GM18868 (cell line): ENCODE data around the gene NOX3.
A peak's percentile ranks its signal among the peaks of the same experiment; 100 is the strongest.
"Not testable (repeated sequence)": the region's sequence is repeated elsewhere in the genome, so short reads cannot be mapped to it uniquely, and the experiment has no call there.

Experiments used
- ATAC-seq: cut with Tn5 transposase; IDR thresholded peaks from one replicate; pipeline ENCODE4 v1.9.1; 2021; ENCODE audit warnings: mild to moderate bottlenecking, moderate library complexity; ENCODE audit not compliant: unreplicated experiment

NOX3 gene

DNA sequence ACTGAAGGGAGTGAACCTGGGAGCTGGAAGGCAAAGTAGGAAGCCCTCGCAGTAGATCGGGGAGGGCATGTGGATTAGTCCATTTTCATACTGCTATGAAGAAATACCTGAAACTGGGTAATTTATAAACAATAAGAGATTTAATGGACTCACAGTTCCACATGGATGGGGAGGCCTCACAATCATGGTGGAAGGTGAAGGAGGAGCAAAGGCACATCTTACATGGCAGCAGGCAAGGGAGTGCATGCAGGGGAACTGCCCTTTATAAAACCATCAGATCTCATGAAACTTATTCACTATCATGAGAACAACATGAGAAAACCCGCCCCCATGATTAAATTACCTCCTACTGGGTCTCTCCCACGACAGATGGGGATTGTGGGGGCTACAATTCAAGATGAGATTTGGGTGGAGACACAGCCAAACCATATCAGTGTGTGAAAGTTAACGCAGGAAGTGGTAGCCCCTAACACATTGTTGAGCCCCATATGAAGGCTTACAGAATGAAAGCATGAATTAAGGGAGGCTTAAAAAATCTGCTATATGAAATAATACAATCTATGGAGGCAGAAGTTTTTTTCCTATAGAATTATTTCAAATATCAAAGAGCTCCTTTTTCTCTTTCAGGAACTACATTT lies 15.5 kb upstream of the NOX3 start:
- ATAC-seq: not testable (repeated sequence)

DNA sequence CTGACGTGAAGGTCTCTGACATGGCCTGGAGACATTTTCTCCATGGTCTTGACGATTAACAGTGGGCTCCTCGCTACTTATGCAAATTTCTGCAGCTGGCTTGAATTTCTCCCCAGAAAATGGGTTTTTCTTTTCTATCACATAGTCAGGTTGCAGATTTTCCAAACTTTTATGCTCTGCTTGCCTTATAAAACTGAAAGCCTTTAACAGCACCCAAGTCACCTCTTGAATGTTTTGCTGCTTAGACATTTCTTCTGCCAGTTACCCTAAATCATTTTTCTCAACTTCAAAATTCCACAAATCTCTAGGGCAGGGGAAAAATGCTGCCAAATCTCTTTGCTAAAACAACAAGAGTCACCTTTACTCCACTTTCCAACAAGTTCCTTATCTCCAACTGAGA lies 12.9 kb upstream of the NOX3 start:
- ATAC-seq: not testable (repeated sequence)

GRCh38 chr6:155466539-155466938 lies 10.9 kb upstream of the NOX3 start:
- ATAC-seq: no peak

DNA sequence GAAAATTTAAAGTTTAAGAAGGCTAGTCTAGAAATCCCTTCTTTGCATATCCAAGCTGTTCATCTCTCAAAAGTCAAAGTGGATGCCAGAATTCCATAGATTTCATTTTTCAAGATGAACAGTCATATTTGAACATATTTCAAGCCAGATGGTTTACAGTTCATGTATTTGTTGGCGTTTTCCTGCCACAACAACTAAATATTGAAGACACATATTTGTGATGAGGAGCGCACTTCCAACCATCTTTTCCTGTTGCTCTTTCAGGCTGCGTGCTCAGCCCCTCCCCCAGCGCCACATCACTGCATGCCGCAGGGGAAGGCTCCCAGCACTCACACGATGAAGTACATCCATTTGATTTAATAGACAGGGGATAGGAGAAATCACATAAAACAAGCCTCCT lies 5.9 kb upstream of the NOX3 start:
- no peak for ATAC-seq

DNA sequence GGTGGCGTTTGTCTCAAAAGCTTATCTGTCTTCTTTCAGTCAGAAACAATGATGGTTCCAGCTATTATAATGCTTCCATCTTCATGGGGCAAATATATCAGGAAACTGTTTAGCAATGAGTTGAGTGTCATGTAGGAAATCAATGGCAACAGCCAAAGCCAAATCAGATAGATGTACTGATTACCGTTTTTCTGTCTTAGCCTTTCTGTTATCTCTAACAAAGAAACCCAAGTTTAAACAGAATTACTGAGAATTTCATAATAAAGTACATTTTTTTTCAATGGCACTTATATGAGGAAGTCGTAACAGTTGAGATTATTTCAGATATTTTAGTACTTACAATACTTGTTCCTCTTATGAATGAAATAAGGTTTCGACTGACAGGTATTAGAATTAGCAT lies 1.2 kb downstream of the NOX3 start:
- ATAC-seq: no peak

DNA sequence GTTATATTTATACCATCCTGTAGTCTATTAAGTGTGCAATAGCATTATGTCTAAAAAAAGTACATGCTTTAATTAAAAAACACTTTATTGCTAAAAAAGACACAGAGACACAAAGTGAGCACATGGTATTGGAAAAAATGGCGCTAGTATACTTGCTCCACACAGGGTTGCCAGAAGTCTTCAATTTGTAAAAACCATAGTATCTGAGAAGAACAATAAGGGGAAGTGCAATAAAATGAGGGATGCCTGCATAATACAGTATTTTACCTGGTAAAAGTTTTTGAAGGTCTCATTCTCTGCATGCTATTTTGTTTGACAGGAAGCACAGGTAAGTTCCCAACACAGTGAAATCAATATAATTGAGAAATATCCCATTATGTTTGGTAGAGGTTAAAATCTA lies 1.6 kb downstream of the NOX3 start:
- ATAC-seq: no peak

- ATAC-seq: no peak
Observed at GRCh38 chr6:155452576-155452975, 3.1 kb downstream of the NOX3 start.

DNA sequence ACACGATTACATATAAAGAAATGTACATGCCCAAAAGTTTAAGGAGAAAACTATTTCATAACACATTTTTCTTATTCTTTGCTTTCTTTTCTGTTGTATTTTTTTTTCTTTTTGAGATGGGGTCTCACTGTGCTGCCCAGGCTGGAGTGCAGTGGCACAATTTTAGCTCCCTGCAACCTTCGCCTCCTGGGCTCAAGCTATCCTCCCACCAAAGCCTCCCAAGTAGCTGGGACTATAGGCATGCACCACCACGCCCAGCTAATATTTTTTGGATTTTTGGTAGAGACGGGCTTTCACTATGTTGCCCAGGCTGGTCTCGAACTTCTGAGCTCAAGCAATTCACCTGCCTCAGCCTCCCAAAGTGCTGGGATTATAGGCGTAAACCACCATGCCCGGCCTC lies 4.1 kb downstream of the NOX3 start:
- not testable (repeated sequence) for ATAC-seq

DNA sequence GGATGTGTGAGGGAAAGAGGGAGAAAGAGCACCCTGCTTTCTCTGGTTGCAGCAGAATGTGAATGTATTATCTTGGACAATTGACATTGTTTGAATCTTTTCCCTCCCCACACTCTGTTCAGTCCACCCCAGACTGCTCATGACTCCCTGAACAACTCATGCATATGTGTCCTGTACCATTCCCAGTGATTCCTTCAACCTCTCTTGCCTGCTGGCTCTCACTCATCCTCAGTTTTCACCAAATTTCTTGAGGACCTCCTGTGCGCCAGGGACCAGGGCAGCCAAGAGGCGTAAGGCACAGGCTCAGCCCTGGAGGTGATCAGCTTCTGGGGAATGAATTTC lies 5.4 kb downstream of the NOX3 start:
- ATAC-seq: no peak

DNA sequence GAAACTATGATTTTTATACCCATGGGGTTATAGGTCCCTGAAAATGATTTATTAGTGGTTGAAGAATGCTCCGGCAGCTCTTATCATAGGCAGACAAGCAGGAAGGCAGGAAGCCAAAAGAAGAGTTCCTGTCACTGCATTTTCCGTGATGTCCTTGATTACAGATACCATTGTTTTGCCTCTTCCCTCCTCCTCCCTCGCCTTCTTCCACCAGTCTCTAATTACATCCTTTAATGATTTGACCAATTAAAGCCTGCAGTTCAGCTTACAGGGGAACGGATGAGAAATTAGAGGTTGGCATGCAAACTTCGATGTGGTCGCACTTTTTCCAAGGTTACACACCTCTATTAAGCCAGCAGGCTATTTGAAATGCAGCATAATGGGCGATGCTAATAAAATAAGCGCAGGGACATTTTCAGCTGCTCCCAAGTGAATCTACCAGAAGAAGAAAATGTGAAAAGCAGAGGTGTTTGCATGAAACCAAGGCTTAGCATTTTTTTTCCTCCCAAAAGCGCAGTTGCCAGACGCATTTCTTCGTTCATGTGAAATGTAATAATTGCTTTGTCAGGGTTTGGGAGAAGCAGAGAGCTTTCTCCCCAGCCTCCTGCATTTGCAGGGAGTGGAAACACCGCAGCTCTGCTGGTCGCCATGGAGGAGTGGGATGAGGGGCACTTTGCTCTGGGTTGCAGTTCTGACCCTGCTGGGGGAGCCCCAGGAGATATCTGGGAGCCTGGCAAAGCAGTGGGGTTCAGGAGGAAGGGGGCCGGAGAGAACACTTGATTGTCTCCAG lies 6.0 kb downstream of the NOX3 start:
- no peak for ATAC-seq

DNA sequence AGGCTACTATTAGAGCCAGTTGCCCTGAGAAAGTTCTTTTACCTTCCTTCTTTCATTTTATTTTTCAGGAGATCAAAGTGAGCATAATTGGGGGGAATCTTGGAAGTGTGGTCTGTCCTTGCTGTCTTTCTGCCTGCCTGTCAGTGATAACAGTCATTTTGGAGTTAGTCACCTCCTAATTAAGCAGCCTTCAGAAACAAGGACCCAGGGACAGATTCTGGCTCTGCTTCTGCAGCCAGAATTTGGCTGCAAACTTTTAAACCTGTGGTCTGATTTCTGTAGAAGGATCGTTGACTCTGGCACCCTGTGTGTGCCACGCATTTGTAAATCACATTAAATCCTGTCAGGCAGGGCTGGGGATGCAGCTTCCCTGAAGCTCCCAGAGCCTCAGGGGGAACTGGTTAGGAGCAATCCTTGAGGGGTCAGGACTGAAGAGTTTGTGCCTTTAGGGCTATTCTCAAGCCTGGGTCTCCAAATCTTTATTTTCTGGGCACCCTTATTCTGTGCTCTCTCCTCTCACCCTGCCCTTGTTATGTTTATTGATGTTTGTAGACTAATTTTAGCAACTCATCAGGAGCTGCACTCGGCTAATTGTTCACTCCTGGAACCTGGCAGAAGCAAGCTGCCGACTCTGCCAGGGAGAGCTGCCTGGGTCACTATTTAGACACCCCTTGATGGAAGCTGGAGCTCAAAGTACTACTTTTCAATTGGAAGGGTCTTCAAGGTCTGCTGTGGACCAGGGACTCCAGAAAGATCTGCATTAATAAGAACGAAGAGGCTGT lies 6.8 kb downstream of the NOX3 start:
- no peak for ATAC-seq

GRCh38 chr6:155447949-155448348 lies 7.7 kb downstream of the NOX3 start:
- ATAC-seq: no peak

DNA sequence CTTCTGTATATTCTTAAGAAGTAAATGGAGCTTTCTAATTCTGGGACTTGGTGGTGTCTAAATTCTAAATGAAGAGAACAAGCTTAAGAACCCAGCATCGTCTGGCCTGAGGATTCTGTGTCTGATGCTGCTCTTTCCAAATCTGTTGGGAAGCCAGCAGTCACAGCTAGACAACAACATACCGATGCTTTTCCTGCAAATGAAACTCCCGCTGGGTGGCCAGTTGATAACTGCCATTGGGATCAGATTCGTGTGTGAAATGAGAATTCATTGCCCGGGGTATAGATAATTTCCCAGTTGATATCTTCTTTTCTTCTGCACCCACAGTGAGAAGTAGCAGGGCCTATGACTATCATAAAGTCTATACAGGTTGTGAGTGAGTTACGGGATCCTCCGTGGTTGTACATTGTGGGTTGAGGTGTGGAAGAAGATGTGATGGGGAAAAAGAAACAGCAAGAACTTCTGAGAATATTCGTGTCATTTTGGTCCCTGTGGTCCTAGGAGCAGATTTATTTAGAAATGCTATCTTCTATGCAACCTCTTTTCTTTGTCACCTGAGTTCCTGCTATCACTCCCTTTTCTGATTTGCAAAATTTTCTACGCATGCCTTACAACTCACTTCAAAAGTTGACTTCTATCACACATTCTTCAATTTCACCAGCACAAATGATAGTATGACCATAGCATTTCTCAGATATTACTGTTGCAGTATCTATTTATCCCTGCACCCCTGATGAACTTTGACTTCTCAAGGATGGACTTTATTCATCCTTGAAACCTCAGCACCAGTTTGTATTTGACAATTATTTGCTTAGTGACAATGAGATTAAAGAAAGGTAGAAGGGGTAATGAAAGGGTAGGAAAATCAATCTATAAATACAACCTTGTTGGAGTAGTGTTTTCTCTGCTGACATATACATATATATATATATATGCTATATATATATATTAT lies 10.4 kb downstream of the NOX3 start:
- no peak for ATAC-seq

- no peak for ATAC-seq
Observed at GRCh38 chr6:155444120-155444917, 11.3 kb downstream of the NOX3 start.

- ATAC-seq: no peak
Observed at GRCh38 chr6:155443168-155443567, 12.5 kb downstream of the NOX3 start.

GRCh38 chr6:155442562-155442961 lies 13.1 kb downstream of the NOX3 start:
- no peak for ATAC-seq

DNA sequence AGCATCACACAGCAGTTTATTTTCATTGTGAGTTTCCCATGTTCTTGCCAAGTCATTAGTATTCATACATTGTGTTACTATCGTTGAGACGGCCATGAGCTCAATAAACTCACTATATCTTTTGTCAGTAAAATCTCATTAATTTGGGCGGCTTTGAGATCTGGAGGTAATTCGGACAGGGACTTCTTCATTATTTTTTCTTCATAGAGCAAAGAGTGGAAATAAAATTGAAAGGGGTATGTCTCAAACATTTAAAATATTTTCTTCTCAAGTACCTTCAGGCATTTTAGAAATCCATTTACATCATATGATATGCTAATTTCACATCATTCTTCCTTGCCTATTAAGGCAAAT lies 14.6 kb downstream of the NOX3 start:
- no peak for ATAC-seq

DNA sequence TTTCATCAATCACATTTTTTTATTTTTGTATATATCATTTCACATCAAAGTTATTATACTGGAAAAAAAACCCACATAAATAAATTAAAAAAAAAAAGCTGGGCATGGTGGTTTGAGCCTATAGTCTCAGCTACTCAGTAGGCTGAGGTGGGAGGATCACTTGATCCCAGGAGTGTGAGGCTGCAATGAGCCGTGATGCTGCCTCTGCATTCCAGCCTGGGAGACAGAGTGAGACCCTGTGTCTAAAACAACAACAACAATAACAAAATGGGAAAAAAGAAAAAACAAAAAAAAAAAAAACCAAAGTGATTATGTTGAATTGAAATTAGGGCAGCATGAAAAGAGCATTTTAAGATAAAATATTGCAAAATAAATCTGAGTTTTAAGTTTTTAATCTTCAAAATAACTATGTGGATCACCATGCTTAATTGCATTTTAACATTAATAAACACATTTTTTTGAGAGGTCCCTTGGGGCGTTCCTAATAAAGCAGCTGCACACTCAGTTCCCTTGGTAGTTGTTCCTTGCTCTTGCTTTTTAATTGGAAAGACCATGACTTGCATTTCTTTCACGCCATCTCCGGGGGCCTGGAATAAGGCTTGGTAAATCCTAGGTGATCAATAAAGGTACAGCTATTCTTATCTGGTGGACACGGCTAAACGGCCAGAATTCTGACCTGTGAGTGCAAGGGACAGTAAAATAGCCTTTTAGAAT lies 15.1 kb downstream of the NOX3 start:
- ATAC-seq: no peak

GRCh38 chr6:155439376-155439775 lies 16.3 kb downstream of the NOX3 start:
- peak; percentile 66 for ATAC-seq
